Natural killer cell (primary cell): ENCODE data around the gene FXR1. TPM values are rescaled to one million over a fixed set of nuclear protein-coding genes. Genes with fewer than 3 reads are reported as not detected.

ENCODE experiments used
- ATAC-seq, 3 donors: fragments of 150-1000 bp in 2 of 3; fragments of 200-7000 bp in 1 of 3; cut with Tn5 transposase; 1 replicate in 1 of 3; 2 replicates in 2 of 3; pipeline ENCODE4 v1.10.0; 2021; ENCODE audit warnings: mild to moderate bottlenecking in 2 of 3, moderate library complexity in 2 of 3
- DNase-seq, 2 donors: peaks; one replicate each; pipeline versions ENCODE4 v3.0.0 to v3.0.0-alpha.2; 2013 to 2021; ENCODE audit warnings: mixed read lengths in 1 of 2
- H3K27ac ChIP-seq: one replicate; pipeline ENCODE4 v1.5.1; 2013; ENCODE audit warnings: mild to moderate bottlenecking, low read length
- H3K27me3 ChIP-seq: one replicate; pipeline ENCODE4 v1.6.1; 2013; ENCODE audit warnings: low read length; ENCODE audit not compliant: control insufficient read depth, insufficient read depth
- H3K36me3 ChIP-seq: one replicate; pipeline ENCODE4 v1.6.1; 2013; ENCODE audit warnings: low read length; ENCODE audit not compliant: control insufficient read depth, insufficient read depth
- H3K4me1 ChIP-seq: one replicate; pipeline ENCODE4 v1.6.1; 2013; ENCODE audit warnings: low read length; ENCODE audit not compliant: control insufficient read depth, insufficient read depth
- H3K4me3 ChIP-seq: one replicate; pipeline ENCODE4 v1.5.1; 2013; ENCODE audit warnings: low read length
- H3K9me3 ChIP-seq: one replicate; pipeline ENCODE4 v1.6.1; 2013; ENCODE audit warnings: low read length; ENCODE audit not compliant: control insufficient read depth, insufficient read depth
- H3K27ac Mint-ChIP-seq, 2 donors: one replicate each; pipeline ENCODE4 v1.8.0; 2022; ENCODE audit warnings: mild to moderate bottlenecking in 2 of 2, mixed read lengths in 2 of 2, moderate library complexity in 1 of 2
- H3K27me3 Mint-ChIP-seq, 2 donors: one replicate each; pipeline ENCODE4 v1.8.0; 2022; ENCODE audit warnings: low read depth in 2 of 2, mixed read lengths in 2 of 2
- H3K36me3 Mint-ChIP-seq: one replicate; pipeline ENCODE4 v1.8.0; 2022; ENCODE audit warnings: mixed read lengths
- H3K4me1 Mint-ChIP-seq, 2 donors: one replicate each; pipeline ENCODE4 v1.8.0; 2022; ENCODE audit warnings: mixed read lengths in 2 of 2
- H3K4me3 Mint-ChIP-seq: one replicate; pipeline ENCODE4 v1.8.0; 2022; ENCODE audit warnings: mild to moderate bottlenecking, moderate library complexity, mixed read lengths
- H3K9me3 Mint-ChIP-seq, 2 donors: one replicate each; pipeline ENCODE4 v1.8.0; 2022; ENCODE audit warnings: mixed read lengths in 2 of 2
- WGBS: methylation state at CpG from one replicate; pipeline ENCODE4 v1.1.7; 2013; ENCODE audit warnings: missing lambda C conversion rate; ENCODE audit not compliant: insufficient coverage; 5-methylcytosine and 5-hydroxymethylcytosine counted together
- intact Hi-C: fragments of 100-400 bp; cut with micrococcal nuclease; formaldehyde crosslinking; loops from one replicate; pipeline ENCODE4 v1.14.2; 2022
- total RNA-seq, 4 donors: library from RNA; stranded (reverse); fragments of 120-200 nt in 1 of 4; gene quantifications; one replicate each; pipeline versions ENCODE4 v1.2.3 to v1.2.4, GENCODE V29; 2013 to 2022
- TF ChIP-seq, protein P1 (sequence below): fragments of 200-600 bp; IDR thresholded peaks from one replicate; pipeline ENCODE4 v1.8.0; 2022; ENCODE audit warnings: antibody characterized with exemption

Gene FXR1
- total RNA-seq, 3 donors from 2014 or later (not counting 1 experiment from before 2014, with no cell fraction given), result 135 to 149 (median 148) TPM

DNA sequence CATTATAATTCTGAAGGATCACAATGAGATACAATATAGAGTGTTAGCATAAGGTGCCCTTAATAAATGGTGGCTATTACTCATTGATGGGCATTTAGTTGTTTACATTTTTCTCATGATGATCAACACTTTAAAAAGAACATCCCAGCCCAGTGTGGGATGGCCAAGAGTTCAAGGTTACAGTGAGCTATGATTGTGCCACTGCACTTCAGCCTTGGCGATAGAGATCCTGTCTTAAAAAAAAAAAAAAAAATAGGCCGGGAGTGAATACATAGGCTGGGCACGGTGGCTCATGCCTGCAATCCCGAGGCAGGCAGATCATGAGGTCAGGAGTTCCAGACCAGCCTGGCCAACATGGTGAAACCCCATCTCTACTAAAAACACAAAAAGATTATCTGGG, 1.6 kb upstream of the FXR1 start:
- Mint-ChIP-seq H3K36me3 (no peaks in the 10 kb centered on the region), H3K27me3 (peaks cover 0 to 5% of the 10 kb centered on the region in 2 donors), H3K4me1 (peaks cover 38 to 40% of the 10 kb centered on the region in 2 donors), H3K4me3 (peak overlapping the region; percentile 42), H3K27ac (peak overlapping the region in 1 of 2 donors; percentile 96), H3K9me3 (no peaks in the 10 kb centered on the region)
- H3K9me3 ChIP-seq, result no peaks in the 10 kb centered on the region
- ATAC-seq (no peak), DNase-seq (no peak)
- TF ChIP-seq, protein P1, sequence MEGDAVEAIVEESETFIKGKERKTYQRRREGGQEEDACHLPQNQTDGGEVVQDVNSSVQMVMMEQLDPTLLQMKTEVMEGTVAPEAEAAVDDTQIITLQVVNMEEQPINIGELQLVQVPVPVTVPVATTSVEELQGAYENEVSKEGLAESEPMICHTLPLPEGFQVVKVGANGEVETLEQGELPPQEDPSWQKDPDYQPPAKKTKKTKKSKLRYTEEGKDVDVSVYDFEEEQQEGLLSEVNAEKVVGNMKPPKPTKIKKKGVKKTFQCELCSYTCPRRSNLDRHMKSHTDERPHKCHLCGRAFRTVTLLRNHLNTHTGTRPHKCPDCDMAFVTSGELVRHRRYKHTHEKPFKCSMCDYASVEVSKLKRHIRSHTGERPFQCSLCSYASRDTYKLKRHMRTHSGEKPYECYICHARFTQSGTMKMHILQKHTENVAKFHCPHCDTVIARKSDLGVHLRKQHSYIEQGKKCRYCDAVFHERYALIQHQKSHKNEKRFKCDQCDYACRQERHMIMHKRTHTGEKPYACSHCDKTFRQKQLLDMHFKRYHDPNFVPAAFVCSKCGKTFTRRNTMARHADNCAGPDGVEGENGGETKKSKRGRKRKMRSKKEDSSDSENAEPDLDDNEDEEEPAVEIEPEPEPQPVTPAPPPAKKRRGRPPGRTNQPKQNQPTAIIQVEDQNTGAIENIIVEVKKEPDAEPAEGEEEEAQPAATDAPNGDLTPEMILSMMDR, result no peak
- 96% methylated on average over 2 of the region's 4 CpGs for WGBS
- no peak overlapping the region for H3K27ac ChIP-seq
- no peak overlapping the region for H3K4me3 ChIP-seq
- peaks cover 9% of the 10 kb centered on the region for H3K4me1 ChIP-seq
- no peaks in the 10 kb centered on the region for H3K27me3 ChIP-seq
- intact Hi-C loops, result loop anchor here (5.0 kb wide), 1 partner anchor 309 kb away; the partner anchor contains the start of gene TTC14
- no peaks in the 10 kb centered on the region for H3K36me3 ChIP-seq

DNA sequence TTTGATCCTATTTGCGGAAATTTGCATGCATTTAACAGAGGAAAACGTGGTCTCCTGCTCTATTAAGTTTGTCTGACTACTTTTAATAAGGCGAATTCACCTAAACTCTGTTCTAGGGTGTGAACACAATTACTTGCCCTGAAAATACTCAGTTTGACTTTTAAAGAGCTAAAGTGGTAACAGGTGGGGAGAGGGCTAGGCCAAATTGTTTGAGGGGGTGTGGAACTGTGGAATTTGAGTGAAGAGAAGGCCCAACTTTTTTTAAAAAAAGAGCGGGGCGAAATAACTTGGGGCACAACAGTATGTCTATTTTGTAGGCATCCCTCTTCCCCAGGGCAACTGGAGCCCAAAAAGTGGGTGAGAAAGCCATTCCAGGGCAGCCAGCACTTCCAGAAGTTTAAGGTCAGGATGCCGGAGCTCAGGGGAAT, 580 bp upstream of the FXR1 start:
- H3K36me3 ChIP-seq, result no peaks in the 10 kb centered on the region
- TF ChIP-seq, protein P1, result no peak
- H3K27me3 Mint-ChIP-seq, result peaks cover 0 to 3% of the 10 kb centered on the region in 2 donors
- H3K4me1 ChIP-seq, result peaks cover 9% of the 10 kb centered on the region
- H3K4me1 Mint-ChIP-seq, result peaks cover 39 to 46% of the 10 kb centered on the region in 2 donors
- peak overlapping the region; percentile 97 for H3K4me3 Mint-ChIP-seq
- no peaks in the 10 kb centered on the region for H3K27me3 ChIP-seq
- WGBS, result 48% methylated on average over 6 of the region's 6 CpGs
- intact Hi-C loops, result loop anchor here (1.0 to 5.0 kb wide), 2 partner anchors 77 to 310 kb away; partner anchors contain the start of genes DNAJC19 and TTC14
- no peaks in the 10 kb centered on the region for H3K9me3 Mint-ChIP-seq
- peak overlapping the region; percentile 83 for H3K27ac ChIP-seq
- DNase-seq (no peak), ATAC-seq (no peak)
- peak overlapping the region; percentile 96 to 97 for H3K27ac Mint-ChIP-seq
- H3K36me3 Mint-ChIP-seq, result no peaks in the 10 kb centered on the region
- H3K4me3 ChIP-seq, result peak overlapping the region; percentile 89
- no peaks in the 10 kb centered on the region for H3K9me3 ChIP-seq

GRCh38 chr3:180913581-180914404, 1.3 kb downstream of the FXR1 start:
- 36% methylated on average over 16 of the region's 19 CpGs for WGBS

More at GRCh38 chr3:180913581-180914404, 1.3 kb downstream of the FXR1 start:
- Mint-ChIP-seq H3K36me3 (no peaks in the 10 kb centered on the region), H3K4me3 (peak overlapping the region; percentile 97), H3K4me1 (peaks cover 46 to 47% of the 10 kb centered on the region in 2 donors), H3K27me3 (no peaks in the 10 kb centered on the region), H3K27ac (peak overlapping the region; percentile 96 to 97), H3K9me3 (no peaks in the 10 kb centered on the region)
- Histone ChIP-seq H3K27me3 (no peaks in the 10 kb centered on the region), H3K9me3 (no peaks in the 10 kb centered on the region), H3K27ac (peak overlapping the region; percentile 83), H3K36me3 (no peaks in the 10 kb centered on the region), H3K4me1 (peaks cover 9% of the 10 kb centered on the region), H3K4me3 (peak overlapping the region; percentile 89)
- ATAC-seq, result no peak
- DNase-seq, result peak in 1 of 2 donors; percentile 17
- TF ChIP-seq, protein P1, result no peak
- intact Hi-C loops, result loop anchor here (5.0 kb wide), 1 partner anchor 311 kb away; the partner anchor contains the start of gene TTC14
